HCT116 (cell line): ENCODE measurements around the gene SPATA31E1. TPM values are rescaled to one million over a fixed set of nuclear protein-coding genes. Genes with fewer than 3 reads are reported as not detected.

Source experiments
- ATAC-seq: fragments of 200-7000 bp; cut with Tn5 transposase; 2 replicates; pipeline ENCODE4 v1.9.1; 2020; ENCODE audit warnings: mild to moderate bottlenecking, moderate library complexity
- BruUV-seq: library from RNA; stranded (reverse); fragments of 400-500 nt; replicated peaks from 2 replicates; lab custom pipeline; 2021; lab: Mats Ljungman, UMichigan
- CTCF ChIA-PET: fragments of 300-600 bp; sonication (Branson Sonifier 250); formaldehyde crosslinking; loops from one replicate; lab custom pipeline; 2021; ENCODE audit warnings: antibody characterized with exemption; lab: Charles Lee
- POLR2A ChIA-PET: fragments of 300-600, 350-600 bp; sonication (Branson Sonifier 250); formaldehyde crosslinking; loops from one replicate; lab custom pipeline; 2021; ENCODE audit warnings: antibody characterized with exemption; lab: Charles Lee
- RAD21 ChIA-PET, 2 experiments: fragments of 300-600 bp; sonication (Branson Sonifier 250); formaldehyde crosslinking; loops; one replicate each; lab custom pipeline; 2023; ENCODE audit warnings: low total read pairs in 2 of 2; ENCODE audit not compliant: uncharacterized antibody in 2 of 2, unreplicated experiment in 2 of 2, low non-redundant PET in 1 of 2; lab: Charles Lee
- DNase-seq: peaks from one replicate; pipeline ENCODE4 v3.0.0-alpha.2; 2010; ENCODE audit warnings: low read depth, low spot score
- H2AFZ ChIP-seq: fragments of 200-600 bp; shearing (Covaris generic), sonication (generic); 2 replicates; pipeline ENCODE4 v1.6.1; 2017; ENCODE audit warnings: low read depth, mixed run types, mixed read lengths, antibody characterized with exemption, low read length; ENCODE audit not compliant: poor library complexity, severe bottlenecking
- H3K27ac ChIP-seq: 2 replicates; pipeline ENCODE4 v1.5.1; 2012; ENCODE audit warnings: low read depth, low read length
- H3K27me3 ChIP-seq: fragments of 200-600 bp; sonication (generic); 2 replicates; pipeline ENCODE4 v1.6.1; 2016; ENCODE audit warnings: mixed run types, low read length, mixed read lengths; ENCODE audit not compliant: insufficient read depth
- H3K36me3 ChIP-seq, 2 experiments: fragments of 200-500 bp in 1 of 2; fragments of 200-600 bp in 1 of 2; sonication (Bioruptor generic) in 1 of 2; sonication (generic) in 1 of 2; 2 replicates each; pipeline versions ENCODE4 v1.5.1 to v1.6.1; 2014 to 2016; ENCODE audit warnings: low read length in 2 of 2, inconsistent platforms in 1 of 2, mixed read lengths in 1 of 2, mixed run types in 1 of 2; ENCODE audit not compliant: insufficient read depth in 2 of 2, control insufficient read depth in 1 of 2
- H3K4me1 ChIP-seq, 2 experiments: fragments of 200-600 bp in 1 of 2; sonication (generic) in 1 of 2; 2 replicates each; pipeline versions ENCODE4 v1.5.1 to v1.6.1; 2012 to 2017; ENCODE audit warnings: low read length in 2 of 2, inconsistent platforms in 1 of 2, mild to moderate bottlenecking in 1 of 2, mixed read lengths in 1 of 2, mixed run types in 1 of 2, moderate library complexity in 1 of 2; ENCODE audit not compliant: insufficient read depth in 2 of 2, control insufficient read depth in 1 of 2
- H3K4me2 ChIP-seq: fragments of 200-600 bp; sonication (generic); 2 replicates; pipeline ENCODE4 v1.6.1; 2017; ENCODE audit warnings: mixed run types, low read length, mixed read lengths
- H3K4me3 ChIP-seq, 2 experiments: fragments of 200-600 bp in 1 of 2; sonication (generic) in 1 of 2; replicated peaks in 1 of 2; 2 replicates each; pipeline ENCODE4 v1.5.1; 2011 to 2016; ENCODE audit warnings: low read length in 2 of 2, control low read depth in 1 of 2, low read depth in 1 of 2, mild to moderate bottlenecking in 1 of 2, mixed read lengths in 1 of 2, mixed run types in 1 of 2
- H3K79me2 ChIP-seq: fragments of 200-600 bp; sonication (generic); 2 replicates; pipeline ENCODE4 v1.6.1; 2017; ENCODE audit warnings: mild to moderate bottlenecking, mixed run types, low read length, moderate library complexity, mixed read lengths; ENCODE audit not compliant: insufficient read depth
- H3K9ac ChIP-seq: fragments of 200-600 bp; sonication (generic); 2 replicates; pipeline ENCODE4 v1.6.1; 2016; ENCODE audit warnings: low read length, mixed read lengths
- H3K9me2 ChIP-seq: fragments of 200-600 bp; sonication (generic), shearing (Covaris generic); 2 replicates; pipeline ENCODE4 v1.6.1; 2017; ENCODE audit warnings: mixed run types, mild to moderate bottlenecking, moderate library complexity; ENCODE audit not compliant: insufficient read depth
- H3K9me3 ChIP-seq, 2 experiments: fragments of 200-500 bp in 1 of 2; fragments of 200-600 bp in 1 of 2; sonication (Bioruptor generic) in 1 of 2; sonication (generic) in 1 of 2; 2 replicates each; pipeline ENCODE4 v1.6.1; 2014 to 2017; ENCODE audit warnings: low read length in 2 of 2, mixed read lengths in 2 of 2, inconsistent platforms in 1 of 2, low read depth in 1 of 2, mild to moderate bottlenecking in 1 of 2, mixed run types in 1 of 2, moderate library complexity in 1 of 2; ENCODE audit not compliant: control insufficient read depth in 1 of 2, insufficient read depth in 1 of 2
- H4K20me1 ChIP-seq: fragments of 200-600 bp; sonication (generic), shearing (Covaris generic); 2 replicates; pipeline ENCODE4 v1.6.1; 2017; ENCODE audit warnings: mixed run types, mild to moderate bottlenecking, moderate library complexity; ENCODE audit not compliant: insufficient read depth
- CTCF ChIP-seq, 3 experiments: fragments of 200-600 bp in 1 of 3; sonication (generic) in 1 of 3; IDR thresholded peaks in 2 of 3; conservative IDR thresholded peaks in 1 of 3; 2 replicates each; pipeline ENCODE4 v1.5.1; 2012 to 2017; ENCODE audit warnings: low read depth in 2 of 3, low read length in 2 of 3, antibody characterized with exemption in 1 of 3, borderline replicate concordance in 1 of 3, control low read depth in 1 of 3, mild to moderate bottlenecking in 1 of 3, mixed read lengths in 1 of 3, mixed run types in 1 of 3, moderate library complexity in 1 of 3; ENCODE audit not compliant: insufficient read depth in 1 of 3
- EGR1 ChIP-seq: IDR thresholded peaks from 2 replicates; pipeline ENCODE4 v1.6.1; 2012; ENCODE audit warnings: low read depth
- FOSL1 ChIP-seq: IDR thresholded peaks from 2 replicates; pipeline ENCODE4 v1.6.1; 2012; ENCODE audit warnings: low read depth
- JUND ChIP-seq: IDR thresholded peaks from 2 replicates; pipeline ENCODE4 v1.6.1; 2012
- POLR2A ChIP-seq: IDR thresholded peaks from 2 replicates; pipeline ENCODE4 v1.7.0; 2011; ENCODE audit warnings: borderline replicate concordance; ENCODE audit not compliant: insufficient read depth, insufficient read length; ENCODE audit errors: extremely low read depth
- POLR2AphosphoS5 ChIP-seq: IDR thresholded peaks from 2 replicates; pipeline ENCODE4 v1.6.1; 2011; ENCODE audit warnings: mild to moderate bottlenecking, low read depth, low read length, moderate library complexity
- RAD21 ChIP-seq: IDR thresholded peaks from 2 replicates; pipeline ENCODE4 v1.6.1; 2012; ENCODE audit warnings: low read depth, mild to moderate bottlenecking
- SRF ChIP-seq: IDR thresholded peaks from 2 replicates; pipeline ENCODE4 v1.6.1; 2012; ENCODE audit warnings: low read depth
- TCF7L2 ChIP-seq: IDR thresholded peaks from 2 replicates; pipeline ENCODE4 v1.7.0; 2011; ENCODE audit warnings: borderline replicate concordance, inconsistent platforms; ENCODE audit not compliant: insufficient read depth, insufficient read length; ENCODE audit errors: extremely low read depth
- YY1 ChIP-seq: IDR thresholded peaks from 2 replicates; pipeline ENCODE4 v1.6.1; 2011; ENCODE audit warnings: low read length, low read depth, moderate library complexity, mild to moderate bottlenecking; ENCODE audit not compliant: insufficient replicate concordance; ENCODE audit errors: extremely low read depth
- ZFX ChIP-seq: fragments of 450-650 bp; IDR thresholded peaks from 2 replicates; pipeline ENCODE4 v1.6.1; 2017
- ZNF274 ChIP-seq: fragments of 200-500 bp; sonication (Bioruptor generic); IDR thresholded peaks from 2 replicates; pipeline ENCODE4 v1.6.1; 2014; ENCODE audit warnings: mild to moderate bottlenecking, low read depth, low read length, inconsistent platforms
- intact Hi-C: fragments of 100-400 bp; cut with micrococcal nuclease; formaldehyde crosslinking; loops from 2 replicates; pipeline ENCODE4 v1.10.0; 2022
- total RNA-seq: library from RNA; stranded (reverse); gene quantifications from one replicate; pipeline ENCODE4 v1.2.1, GENCODE V29; 2021; ENCODE audit not compliant: unreplicated experiment
- TF ChIP-seq, protein P1 (sequence below): IDR thresholded peaks from 2 replicates; pipeline ENCODE4 v1.6.1; 2012; ENCODE audit warnings: low read depth
- TF ChIP-seq, protein P2 (sequence below): IDR thresholded peaks from 2 replicates; pipeline ENCODE4 v1.6.1; 2011; ENCODE audit warnings: mild to moderate bottlenecking, low read length, moderate library complexity; ENCODE audit not compliant: insufficient replicate concordance; ENCODE audit errors: extremely low read depth

SPATA31E1 gene
- total RNA-seq, 1 experiment from 2014 or later, result not detected

GRCh38 chr9:87885484-87886189 is 3.0 kb downstream of the SPATA31E1 start:
- H3K4me2 ChIP-seq, result no peak overlapping the region
- no peak overlapping the region for H3K4me3 ChIP-seq
- no peaks in the 10 kb centered on the region for H3K9me2 ChIP-seq
- no peak for ATAC-seq
- TF ChIP-seq, protein P1, sequence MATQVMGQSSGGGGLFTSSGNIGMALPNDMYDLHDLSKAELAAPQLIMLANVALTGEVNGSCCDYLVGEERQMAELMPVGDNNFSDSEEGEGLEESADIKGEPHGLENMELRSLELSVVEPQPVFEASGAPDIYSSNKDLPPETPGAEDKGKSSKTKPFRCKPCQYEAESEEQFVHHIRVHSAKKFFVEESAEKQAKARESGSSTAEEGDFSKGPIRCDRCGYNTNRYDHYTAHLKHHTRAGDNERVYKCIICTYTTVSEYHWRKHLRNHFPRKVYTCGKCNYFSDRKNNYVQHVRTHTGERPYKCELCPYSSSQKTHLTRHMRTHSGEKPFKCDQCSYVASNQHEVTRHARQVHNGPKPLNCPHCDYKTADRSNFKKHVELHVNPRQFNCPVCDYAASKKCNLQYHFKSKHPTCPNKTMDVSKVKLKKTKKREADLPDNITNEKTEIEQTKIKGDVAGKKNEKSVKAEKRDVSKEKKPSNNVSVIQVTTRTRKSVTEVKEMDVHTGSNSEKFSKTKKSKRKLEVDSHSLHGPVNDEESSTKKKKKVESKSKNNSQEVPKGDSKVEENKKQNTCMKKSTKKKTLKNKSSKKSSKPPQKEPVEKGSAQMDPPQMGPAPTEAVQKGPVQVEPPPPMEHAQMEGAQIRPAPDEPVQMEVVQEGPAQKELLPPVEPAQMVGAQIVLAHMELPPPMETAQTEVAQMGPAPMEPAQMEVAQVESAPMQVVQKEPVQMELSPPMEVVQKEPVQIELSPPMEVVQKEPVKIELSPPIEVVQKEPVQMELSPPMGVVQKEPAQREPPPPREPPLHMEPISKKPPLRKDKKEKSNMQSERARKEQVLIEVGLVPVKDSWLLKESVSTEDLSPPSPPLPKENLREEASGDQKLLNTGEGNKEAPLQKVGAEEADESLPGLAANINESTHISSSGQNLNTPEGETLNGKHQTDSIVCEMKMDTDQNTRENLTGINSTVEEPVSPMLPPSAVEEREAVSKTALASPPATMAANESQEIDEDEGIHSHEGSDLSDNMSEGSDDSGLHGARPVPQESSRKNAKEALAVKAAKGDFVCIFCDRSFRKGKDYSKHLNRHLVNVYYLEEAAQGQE, result no peak
- no peak for TF ChIP-seq POLR2A
- TF ChIP-seq YY1, result no peak
- TF ChIP-seq, protein P2, sequence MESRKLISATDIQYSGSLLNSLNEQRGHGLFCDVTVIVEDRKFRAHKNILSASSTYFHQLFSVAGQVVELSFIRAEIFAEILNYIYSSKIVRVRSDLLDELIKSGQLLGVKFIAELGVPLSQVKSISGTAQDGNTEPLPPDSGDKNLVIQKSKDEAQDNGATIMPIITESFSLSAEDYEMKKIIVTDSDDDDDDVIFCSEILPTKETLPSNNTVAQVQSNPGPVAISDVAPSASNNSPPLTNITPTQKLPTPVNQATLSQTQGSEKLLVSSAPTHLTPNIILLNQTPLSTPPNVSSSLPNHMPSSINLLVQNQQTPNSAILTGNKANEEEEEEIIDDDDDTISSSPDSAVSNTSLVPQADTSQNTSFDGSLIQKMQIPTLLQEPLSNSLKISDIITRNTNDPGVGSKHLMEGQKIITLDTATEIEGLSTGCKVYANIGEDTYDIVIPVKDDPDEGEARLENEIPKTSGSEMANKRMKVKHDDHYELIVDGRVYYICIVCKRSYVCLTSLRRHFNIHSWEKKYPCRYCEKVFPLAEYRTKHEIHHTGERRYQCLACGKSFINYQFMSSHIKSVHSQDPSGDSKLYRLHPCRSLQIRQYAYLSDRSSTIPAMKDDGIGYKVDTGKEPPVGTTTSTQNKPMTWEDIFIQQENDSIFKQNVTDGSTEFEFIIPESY, result no peak
- no peak for TF ChIP-seq ZFX
- no peak for TF ChIP-seq EGR1
- TF ChIP-seq TCF7L2, result no peak
- TF ChIP-seq JUND, result no peak
- no peak for TF ChIP-seq RAD21
- no peak for TF ChIP-seq CTCF (IDR thresholded peaks at IDR 0.05 in 2 of 3, conservative IDR thresholded peaks at IDR 0.05 in 1 of 3; ENCODE audit: borderline replicate concordance in 1 of 3, insufficient read depth in 1 of 3, low read depth in 2 of 3, low read length in 2 of 3)
- TF ChIP-seq FOSL1, result no peak
- TF ChIP-seq ZNF274, result no peak
- TF ChIP-seq POLR2AphosphoS5, result no peak
- no peak for TF ChIP-seq SRF
- intact Hi-C loops, result no loop called here
- BruUV-seq, result no TSS peak
- H3K9me3 ChIP-seq, result no peaks in the 10 kb centered on the region
- H3K4me1 ChIP-seq, result no peaks in the 10 kb centered on the region
- no peaks in the 10 kb centered on the region for H3K27me3 ChIP-seq
- no peak for DNase-seq
- no peak overlapping the region for H2AFZ ChIP-seq
- POLR2A ChIA-PET, result no interaction called here
- no peak overlapping the region for H3K9ac ChIP-seq
- H3K27ac ChIP-seq, result no peak overlapping the region
- RAD21 ChIA-PET, result no interaction called here
- H3K79me2 ChIP-seq, result no peaks in the 10 kb centered on the region
- no peaks in the 10 kb centered on the region for H3K36me3 ChIP-seq
- CTCF ChIA-PET, result no interaction called here
- H4K20me1 ChIP-seq, result no peaks in the 10 kb centered on the region
